SU-DHL-6 (cell line): ENCODE measurements around the gene PRIM1.

Experiments used
- H2AFZ ChIP-seq: fragments of 200-600 bp; sonication (generic); 2 replicates; pipeline ENCODE4 v1.6.1; 2014; ENCODE audit warnings: low read depth, mild to moderate bottlenecking, moderate library complexity, mixed read lengths, antibody characterized with exemption, low read length; ENCODE audit not compliant: severe bottlenecking
- H3F3A ChIP-seq: fragments of 200-600 bp; shearing (Covaris generic); 2 replicates; pipeline ENCODE4 v1.6.0; 2016; ENCODE audit warnings: antibody characterized with exemption, mild to moderate bottlenecking; ENCODE audit not compliant: insufficient read depth
- H3K27ac ChIP-seq: fragments of 200-600 bp; sonication (generic); 2 replicates; pipeline ENCODE4 v1.5.1; 2016; ENCODE audit warnings: low read depth, mild to moderate bottlenecking, low read length, moderate library complexity, mixed read lengths
- H3K27me3 ChIP-seq: fragments of 200-600 bp; sonication (generic), shearing (Covaris generic); 2 replicates; pipeline ENCODE4 v1.6.0; 2014; ENCODE audit warnings: mild to moderate bottlenecking, low read length
- H3K36me3 ChIP-seq: fragments of 200-600 bp; sonication (generic); 2 replicates; pipeline ENCODE4 v1.6.1; 2014; ENCODE audit warnings: mild to moderate bottlenecking, low read length, mixed read lengths
- H3K4me2 ChIP-seq: fragments of 300-600, 200-600 bp; shearing (Covaris generic), sonication (generic); 2 replicates; pipeline ENCODE4 v1.6.0; 2014; ENCODE audit warnings: low read length, low read depth, mild to moderate bottlenecking; ENCODE audit not compliant: poor library complexity, severe bottlenecking
- H3K4me3 ChIP-seq: fragments of 200-600 bp; sonication (generic); 2 replicates; pipeline ENCODE4 v1.5.1; 2014; ENCODE audit warnings: antibody characterized with exemption, low read length, mild to moderate bottlenecking, mixed read lengths; ENCODE audit not compliant: insufficient read depth, poor library complexity, severe bottlenecking
- H3K79me2 ChIP-seq: fragments of 200-600 bp; sonication (generic); 2 replicates; pipeline ENCODE4 v1.6.1; 2014; ENCODE audit warnings: mild to moderate bottlenecking, low read length, moderate library complexity; ENCODE audit not compliant: insufficient read depth
- H3K9ac ChIP-seq: fragments of 200-600 bp; sonication (generic); 2 replicates; pipeline ENCODE4 v1.7.0; 2014; ENCODE audit warnings: mild to moderate bottlenecking, low read length
- H3K9me2 ChIP-seq: fragments of 200-600 bp; sonication (generic); replicated peaks from 2 replicates; pipeline ENCODE4 v1.6.1; 2014; ENCODE audit warnings: low read length; ENCODE audit not compliant: insufficient read depth
- H3K9me3 ChIP-seq: fragments of 200-600 bp; sonication (generic); 2 replicates; pipeline ENCODE4 v1.6.1; 2014; ENCODE audit warnings: low read length, mixed read lengths; ENCODE audit not compliant: insufficient read depth
- H4K20me1 ChIP-seq: fragments of 200-600 bp; sonication (generic); 2 replicates; pipeline ENCODE4 v1.6.1; 2014; ENCODE audit warnings: low read depth, mild to moderate bottlenecking, antibody characterized with exemption, low read length, moderate library complexity, mixed read lengths
- CTCF ChIP-seq: fragments of 200-600 bp; sonication (generic); IDR thresholded peaks from one replicate; pipeline ENCODE4 v1.5.1; 2017; ENCODE audit warnings: antibody characterized with exemption, mild to moderate bottlenecking, low read length, moderate library complexity; ENCODE audit not compliant: insufficient read depth, poor library complexity, severe bottlenecking
- EZH2phosphoT487 ChIP-seq: fragments of 200-600 bp; sonication (generic), shearing (Covaris generic); conservative IDR thresholded peaks from 2 replicates; pipeline ENCODE4 v1.6.1; 2018; ENCODE audit warnings: mild to moderate bottlenecking, antibody characterized with exemption, low read length, moderate library complexity, mixed read lengths

PRIM1 gene

GRCh38 chr12:56769868-56770267 is 17.7 kb upstream of the PRIM1 start:
- no peaks in the 10 kb centered on the region for H3K9me2 ChIP-seq
- H3K27ac ChIP-seq: no peak overlapping the region
- no peaks in the 10 kb centered on the region for H3K9me3 ChIP-seq
- no peaks in the 10 kb centered on the region for H3K36me3 ChIP-seq
- H3K4me2 ChIP-seq: no peak overlapping the region
- no peak overlapping the region for H3K4me3 ChIP-seq
- no peak overlapping the region for H2AFZ ChIP-seq
- no peaks in the 10 kb centered on the region for H4K20me1 ChIP-seq
- no peaks in the 10 kb centered on the region for H3K27me3 ChIP-seq
- H3K79me2 ChIP-seq: no peaks in the 10 kb centered on the region
- no peaks in the 10 kb centered on the region for H3F3A ChIP-seq
- TF ChIP-seq EZH2phosphoT487 (no peak), CTCF (no peak)
- H3K9ac ChIP-seq: no peak overlapping the region

DNA sequence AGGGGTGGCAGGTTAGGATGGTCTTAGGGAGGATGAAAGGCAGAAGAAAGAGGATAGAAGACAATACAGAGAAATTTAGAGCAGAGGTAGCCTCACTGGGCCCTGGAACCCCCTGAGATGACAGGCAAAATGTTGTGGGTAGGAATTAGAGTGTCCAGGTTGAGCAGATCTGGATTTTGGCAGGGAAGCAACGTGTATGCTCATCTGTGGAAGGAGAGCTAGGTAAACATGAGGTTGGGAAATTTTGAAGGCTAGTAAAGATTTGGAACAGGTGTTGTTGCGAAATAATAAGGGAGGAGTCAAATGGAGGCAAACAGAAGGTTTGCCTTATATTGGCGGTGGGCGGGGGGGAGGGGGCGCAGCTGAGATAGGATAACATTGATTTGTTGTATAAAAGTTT is 16.3 kb upstream of the PRIM1 start:
- Histone ChIP-seq H3K79me2 (no peaks in the 10 kb centered on the region), H3K4me3 (no peak overlapping the region), H3K27me3 (no peaks in the 10 kb centered on the region), H3K9me2 (no peaks in the 10 kb centered on the region), H3F3A (no peaks in the 10 kb centered on the region), H3K4me2 (no peak overlapping the region), H3K9me3 (no peaks in the 10 kb centered on the region), H2AFZ (no peak overlapping the region), H3K27ac (no peak overlapping the region), H3K9ac (no peak overlapping the region), H3K36me3 (no peaks in the 10 kb centered on the region), H4K20me1 (no peaks in the 10 kb centered on the region)
- TF ChIP-seq CTCF: no peak
- TF ChIP-seq EZH2phosphoT487: no peak

- Histone ChIP-seq H3K27me3 (no peaks in the 10 kb centered on the region), H3K27ac (no peak overlapping the region), H3K36me3 (no peaks in the 10 kb centered on the region), H3K9me2 (no peaks in the 10 kb centered on the region), H3K4me3 (no peak overlapping the region), H2AFZ (no peak overlapping the region), H3K79me2 (no peaks in the 10 kb centered on the region), H4K20me1 (no peaks in the 10 kb centered on the region), H3F3A (no peaks in the 10 kb centered on the region), H3K9ac (no peak overlapping the region), H3K9me3 (no peaks in the 10 kb centered on the region), H3K4me2 (no peak overlapping the region)
- TF ChIP-seq EZH2phosphoT487 (no peak), CTCF (no peak)
Measured at GRCh38 chr12:56766535-56766934, 14.4 kb upstream of the PRIM1 start.
